GM19193 (cell line): Measurements from ENCODE around the gene FRS2.

Experiments
- POLR2A ChIP-seq: IDR thresholded peaks from 4 replicates; pipeline ENCODE4 v1.6.1; 2011; ENCODE audit not compliant: insufficient read depth, insufficient read length; ENCODE audit errors: extremely low read depth

FRS2 gene

DNA sequence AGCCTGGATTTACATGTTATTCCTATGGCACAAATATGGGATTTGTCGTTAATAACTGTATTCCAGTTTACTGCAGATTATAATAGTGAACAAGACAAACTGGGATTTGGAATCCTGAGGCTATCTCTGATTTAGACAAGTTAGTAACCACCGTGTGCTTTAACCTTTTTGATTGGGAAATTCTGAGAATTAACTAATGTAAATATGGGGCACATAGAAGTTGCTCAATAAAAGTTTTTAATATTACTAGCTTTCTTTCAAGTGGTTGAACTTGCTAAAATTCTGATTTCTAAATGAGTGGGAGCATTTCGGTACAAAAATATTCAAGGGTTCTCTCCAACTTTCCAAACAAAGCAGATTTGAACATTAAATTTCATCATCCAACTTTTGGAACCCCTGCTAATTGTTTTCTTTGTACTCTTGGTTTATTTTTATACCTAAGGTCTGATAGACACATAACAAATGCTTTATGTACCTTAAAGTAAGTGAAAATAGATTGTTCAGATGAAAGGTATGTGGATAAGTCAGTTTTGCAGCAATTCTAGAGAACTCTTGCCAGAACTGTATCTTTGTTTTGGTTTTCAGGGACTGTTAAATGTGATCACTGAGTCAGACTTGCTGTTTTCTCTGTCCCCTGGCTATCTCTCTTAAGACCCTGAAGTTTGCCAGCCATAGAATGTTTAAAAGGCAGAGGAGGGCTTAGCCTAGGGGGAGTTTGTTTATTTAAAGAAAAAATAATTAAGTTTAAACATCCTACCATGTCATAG is 57.5 kb downstream of the FRS2 start:
- TF ChIP-seq POLR2A: no peak

DNA sequence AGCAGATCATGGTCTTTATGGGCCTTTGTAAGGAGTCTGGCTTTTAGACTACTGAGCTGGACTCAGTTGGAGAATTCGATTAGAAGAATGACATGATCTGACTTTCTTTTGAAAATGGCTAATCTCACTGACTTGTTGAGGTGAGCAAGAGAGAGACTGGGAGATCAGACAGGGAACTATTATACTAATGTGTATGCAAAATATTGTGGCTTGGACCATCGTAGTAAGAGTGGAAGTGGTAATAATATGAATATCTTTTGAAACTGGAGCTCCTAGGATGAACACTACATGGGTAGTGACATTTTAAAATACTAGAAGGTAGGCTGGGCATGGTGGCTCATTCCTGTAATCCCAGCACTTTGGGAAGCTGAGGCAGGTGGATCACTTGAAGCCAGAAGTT is 58.8 kb downstream of the FRS2 start:
- TF ChIP-seq POLR2A: no peak

DNA sequence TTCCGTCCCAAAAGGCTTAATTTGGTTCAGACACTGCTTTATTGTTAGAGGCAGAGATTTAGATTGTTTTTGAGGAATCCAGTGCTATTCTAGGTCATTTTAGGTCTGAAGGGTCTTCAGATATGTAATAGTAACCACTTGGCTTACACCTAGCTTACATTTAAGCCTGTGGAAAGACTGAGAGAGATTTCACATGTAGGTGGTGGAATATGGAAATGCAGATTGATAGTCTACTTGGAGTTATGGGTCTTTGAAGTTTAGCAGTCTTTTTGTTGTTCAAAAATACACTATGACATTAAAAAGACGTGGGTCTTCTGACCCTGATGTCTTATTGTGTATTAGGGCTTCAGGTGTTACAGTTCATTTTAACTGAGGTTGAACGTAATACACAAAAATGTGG is 63.7 kb downstream of the FRS2 start:
- no peak for TF ChIP-seq POLR2A

DNA sequence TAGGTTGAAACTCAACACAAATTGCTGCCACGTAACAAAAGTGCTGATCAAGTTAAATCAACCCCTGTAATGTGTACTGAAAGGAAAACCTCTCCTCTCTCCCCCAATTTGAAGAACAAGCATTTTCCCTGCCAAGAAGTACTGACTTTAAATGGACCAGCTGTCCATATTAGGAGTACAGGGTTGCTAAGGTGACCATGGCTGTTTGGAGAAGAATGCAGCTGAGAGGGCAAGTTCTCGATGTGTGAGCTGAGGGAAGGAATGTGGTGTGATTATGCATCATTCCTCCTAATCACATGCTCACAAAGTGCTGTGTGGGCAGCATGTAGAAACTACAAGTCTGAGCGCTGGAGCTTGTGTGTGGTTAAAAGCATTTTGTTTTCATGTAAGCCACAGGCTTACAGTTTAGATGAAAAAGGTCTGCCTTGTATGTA is 64.2 kb downstream of the FRS2 start:
- TF ChIP-seq POLR2A: no peak

DNA sequence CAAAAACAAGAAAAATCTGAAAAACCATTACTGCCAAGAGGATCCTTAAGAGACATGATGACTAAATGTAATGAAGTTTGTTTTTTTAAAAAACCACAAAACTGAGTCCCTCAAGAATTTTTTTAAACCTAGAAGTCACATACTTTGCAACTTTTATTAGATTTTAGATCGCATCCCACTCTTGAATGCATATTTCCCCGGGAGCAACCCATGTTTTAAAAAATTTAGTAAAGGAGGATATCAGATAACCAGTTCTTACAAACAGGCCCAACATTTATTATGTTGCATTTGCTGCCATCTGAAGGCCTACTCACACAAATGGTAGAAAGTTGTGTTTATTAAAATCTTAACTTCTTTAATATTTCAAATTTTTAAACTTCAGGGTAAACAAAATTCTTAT is 70.8 kb downstream of the FRS2 start:
- TF ChIP-seq POLR2A: no peak

DNA sequence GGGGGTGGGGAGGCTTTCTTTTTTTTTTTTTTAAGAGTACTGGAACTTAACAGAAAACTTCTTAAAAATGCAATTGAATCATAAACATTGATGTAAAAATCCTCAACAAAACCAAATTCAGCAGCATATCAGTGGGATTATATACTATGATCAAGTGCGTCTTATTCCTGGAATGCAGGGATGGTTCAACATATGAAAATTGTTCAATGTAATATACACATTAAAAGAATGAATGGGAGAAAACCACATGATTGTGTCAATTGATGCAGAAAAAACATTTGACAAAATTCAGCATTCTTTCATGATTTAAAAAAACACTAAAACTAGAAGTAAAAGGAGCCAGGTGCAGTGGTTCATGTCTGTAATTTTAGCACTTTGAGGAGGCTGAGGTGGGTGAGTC is 73.9 kb downstream of the FRS2 start:
- TF ChIP-seq POLR2A: no peak

DNA sequence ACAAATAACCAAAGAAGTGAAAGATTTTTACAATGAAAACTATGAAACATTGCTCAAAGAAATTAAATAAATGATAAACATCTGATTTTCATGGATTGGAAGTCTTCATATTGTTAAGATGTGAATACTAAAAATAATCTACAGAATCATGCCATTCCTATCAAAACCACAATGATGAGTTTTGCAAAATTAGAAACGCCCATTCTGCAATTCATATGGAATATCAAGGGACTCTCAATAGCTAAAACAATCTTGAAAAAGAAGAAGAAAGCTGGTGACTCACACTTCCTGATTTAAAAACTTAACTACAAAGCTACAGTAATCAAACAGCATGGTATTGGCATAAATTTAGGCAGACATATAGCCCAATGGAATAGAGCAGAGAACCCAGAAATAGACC is 74.9 kb downstream of the FRS2 start:
- TF ChIP-seq POLR2A: no peak

DNA sequence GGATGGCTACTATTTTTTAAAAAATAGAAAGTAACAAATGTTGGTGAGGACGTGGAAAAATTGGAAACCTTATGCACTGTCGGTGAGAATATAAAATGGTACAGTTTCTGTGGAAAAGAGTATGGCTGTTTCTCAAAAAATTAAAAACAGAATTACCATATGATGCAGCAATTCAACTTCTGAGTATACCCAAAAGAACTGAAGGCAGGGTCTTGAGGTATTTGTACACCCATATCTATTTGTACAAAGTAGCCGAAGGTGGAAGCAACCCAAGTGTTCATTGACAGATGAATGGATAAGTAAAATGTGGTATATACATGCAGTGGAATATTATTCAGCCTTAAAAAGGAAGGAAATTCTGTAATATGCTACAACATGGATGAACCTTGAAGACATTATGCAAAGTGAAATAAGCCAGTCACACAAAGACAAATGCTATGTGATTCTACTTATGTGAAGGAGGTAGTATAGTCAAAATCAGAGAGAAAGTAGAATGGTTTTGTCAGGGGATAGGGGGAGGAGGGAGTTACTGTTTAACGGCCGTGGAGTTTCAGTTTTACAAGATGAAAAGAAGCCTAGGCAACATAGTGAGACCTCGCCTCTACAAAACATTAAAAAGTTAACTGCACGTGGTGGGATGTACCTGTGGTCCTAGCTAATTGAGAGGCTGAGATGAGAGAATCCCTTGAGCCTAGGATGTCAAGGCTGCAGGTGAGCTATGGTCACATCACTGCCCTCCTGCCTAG is 76.7 kb downstream of the FRS2 start:
- TF ChIP-seq POLR2A: no peak

DNA sequence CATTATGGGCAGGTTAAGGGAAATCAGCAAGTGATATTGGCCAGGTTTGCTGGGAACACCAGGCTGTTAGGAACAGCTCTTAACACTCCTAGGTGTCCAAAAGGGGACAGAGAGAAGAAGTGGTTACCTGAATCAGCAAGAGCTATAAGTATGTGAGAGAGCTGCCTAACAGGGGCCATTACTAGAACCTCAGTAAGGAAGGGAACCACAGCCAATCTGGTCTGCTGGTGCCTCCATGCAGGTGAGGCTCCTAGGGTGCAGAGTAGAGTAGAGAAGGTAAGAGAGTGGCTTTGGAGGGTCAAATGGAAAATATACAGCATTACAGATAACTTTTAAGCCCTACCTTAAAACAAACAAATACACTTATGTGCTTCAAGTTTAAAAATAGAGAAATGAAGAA is 78.5 kb downstream of the FRS2 start:
- TF ChIP-seq POLR2A: no peak

DNA sequence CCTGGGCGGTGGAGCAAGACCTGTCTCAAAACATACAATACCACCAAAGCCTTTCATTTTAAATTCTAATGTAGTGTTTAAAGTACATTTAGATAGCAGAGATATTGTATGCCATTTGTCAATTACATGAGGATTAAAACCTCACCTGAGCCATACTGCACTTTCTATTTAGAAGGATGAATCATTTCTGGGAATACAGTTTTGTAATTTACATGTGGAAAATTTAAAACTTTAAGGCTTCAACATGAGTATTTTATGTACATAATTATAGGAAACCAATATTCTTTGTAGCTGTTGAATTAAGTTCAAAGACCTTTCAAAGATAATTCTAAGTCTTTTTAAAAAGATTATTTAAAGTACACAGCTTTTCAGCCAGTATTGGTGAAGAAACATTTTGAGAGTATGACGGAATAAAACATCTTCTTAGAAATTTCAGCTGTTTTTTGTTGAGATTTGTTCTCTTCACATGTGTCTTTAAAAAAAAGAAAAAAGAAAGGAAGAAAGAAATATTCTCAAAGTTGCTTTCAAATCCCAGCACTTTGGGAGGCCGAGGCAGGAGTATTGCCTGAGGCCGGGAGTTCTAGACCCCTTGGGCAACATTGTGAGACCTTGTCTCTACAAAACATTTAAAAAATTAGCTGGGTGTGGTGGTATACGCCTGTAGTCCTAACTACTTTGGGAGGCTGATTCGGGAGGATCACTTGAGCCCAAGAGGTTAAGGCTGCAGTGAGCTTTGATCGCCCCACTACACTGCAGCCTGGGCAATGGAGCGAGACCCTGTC is 80.6 kb downstream of the FRS2 start:
- no peak for TF ChIP-seq POLR2A

DNA sequence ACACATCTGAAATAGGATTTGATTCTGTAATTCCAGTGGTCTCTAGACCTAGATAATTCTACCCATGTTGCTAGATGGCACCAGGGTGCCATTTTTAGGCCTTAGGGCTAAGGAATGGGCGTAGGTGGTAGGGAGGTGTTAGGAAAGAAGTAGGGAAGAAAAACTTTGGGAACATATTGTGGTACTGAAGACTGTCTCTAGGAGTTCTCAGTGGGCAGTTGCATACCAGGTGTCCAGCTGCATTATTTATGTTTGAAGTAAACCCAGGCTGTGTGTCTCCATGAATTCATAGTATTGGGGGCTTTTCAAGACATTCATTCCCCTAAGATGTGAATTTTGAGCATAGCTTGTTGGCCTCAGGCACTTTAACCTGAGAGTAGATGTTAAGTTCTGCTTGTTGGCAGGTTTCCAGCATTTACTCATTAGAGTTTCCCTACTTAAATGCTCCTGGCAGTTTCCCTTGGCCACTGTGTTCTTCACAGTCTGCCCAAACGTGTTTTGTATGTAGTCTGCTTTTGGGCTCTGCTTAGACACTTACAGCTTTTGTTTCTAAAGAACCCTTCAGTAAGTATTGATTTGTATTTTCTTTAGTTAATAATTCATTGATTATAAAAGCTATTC is 83.5 kb downstream of the FRS2 start:
- TF ChIP-seq POLR2A: no peak

DNA sequence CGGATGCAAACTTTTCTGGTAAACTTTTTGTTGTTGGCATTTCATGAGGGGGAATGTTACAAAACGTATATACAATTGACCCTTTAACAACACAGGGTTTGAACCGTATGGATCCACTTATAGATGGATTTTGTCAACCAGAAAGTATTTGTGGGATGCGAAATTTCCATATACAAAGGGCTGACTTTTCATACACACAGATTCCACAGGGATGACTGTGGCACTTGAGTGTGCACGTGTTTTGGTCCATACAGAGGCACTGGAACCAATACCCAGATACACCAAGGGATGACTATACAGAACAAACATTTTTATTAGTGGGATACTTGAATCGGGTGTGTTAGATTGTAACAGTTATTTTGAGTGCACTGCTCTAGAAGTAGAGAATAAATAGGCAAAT is 85.3 kb downstream of the FRS2 start:
- TF ChIP-seq POLR2A: no peak

DNA sequence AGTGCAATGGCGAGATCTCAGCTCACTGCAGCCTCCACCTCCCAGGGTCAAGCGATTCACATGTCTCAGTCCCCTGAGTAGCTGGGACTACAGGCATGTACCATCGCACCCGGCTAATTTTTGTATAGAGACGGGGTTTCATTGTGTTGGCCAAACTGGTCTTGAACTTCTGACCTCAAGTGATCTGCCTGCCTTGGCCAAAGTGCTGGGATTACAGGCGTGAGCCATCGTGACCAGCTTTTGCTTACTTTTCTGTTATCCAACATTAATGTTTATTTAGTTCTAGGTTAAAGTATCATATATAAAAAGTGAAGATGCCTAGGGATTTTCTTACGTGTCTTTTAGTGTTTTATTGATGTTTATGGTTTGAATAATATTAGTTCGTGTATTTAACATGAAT is 86.2 kb downstream of the FRS2 start:
- TF ChIP-seq POLR2A: no peak

DNA sequence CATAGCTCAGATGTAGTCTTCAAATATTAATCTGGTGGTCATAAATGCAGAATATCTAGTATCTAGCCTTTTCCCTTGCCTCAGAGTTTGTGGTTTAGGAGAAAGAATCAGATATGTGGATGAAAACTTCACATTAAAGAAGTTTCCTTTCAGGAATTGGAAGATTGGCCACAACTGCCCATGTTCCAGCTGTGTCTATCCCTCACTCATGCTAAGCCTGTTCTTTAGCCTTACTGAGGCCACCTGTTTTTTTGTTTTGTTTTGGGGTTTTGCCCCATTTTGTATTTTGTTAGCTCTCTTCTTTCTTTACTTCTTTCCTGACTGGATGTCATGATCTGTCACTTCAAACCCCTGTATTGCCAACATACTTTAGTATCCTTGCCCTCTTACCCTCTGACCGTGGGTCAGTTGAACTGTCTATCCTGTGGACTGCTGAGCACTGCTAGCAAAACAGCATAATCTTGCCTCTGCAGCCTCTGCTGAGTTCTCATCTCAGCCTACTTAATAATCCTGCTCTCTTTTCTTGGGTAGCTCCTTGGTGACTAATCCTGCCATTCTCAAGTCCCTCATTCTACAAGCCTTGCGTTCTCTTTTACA is 93.1 kb downstream of the FRS2 start:
- no peak for TF ChIP-seq POLR2A

DNA sequence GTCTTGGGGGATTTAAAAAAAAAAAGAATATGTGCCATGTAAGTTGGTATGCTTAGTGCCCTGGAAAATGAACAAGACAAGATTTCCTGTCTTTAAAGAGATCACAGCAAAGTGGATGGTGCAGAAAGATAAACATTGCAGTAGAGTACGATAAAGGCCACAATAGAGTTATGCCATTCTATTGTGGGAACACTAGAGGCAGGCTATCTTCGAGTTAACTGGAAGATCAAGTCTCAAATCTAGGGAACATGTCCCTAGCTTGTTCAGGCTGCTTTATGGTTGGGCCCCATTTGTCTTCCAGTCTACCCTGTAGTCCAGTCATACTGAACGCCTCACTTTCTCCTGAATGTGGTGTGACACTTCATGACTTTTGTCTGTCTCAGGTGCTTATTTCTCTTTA is 96.4 kb downstream of the FRS2 start:
- no peak for TF ChIP-seq POLR2A
